22Rv1 (cell line): ENCODE data around the gene DNAJC18.

ENCODE experiments used
- ZFX ChIP-seq: fragments of 450-650 bp; IDR thresholded peaks from 2 replicates; pipeline ENCODE4 v1.6.1; 2017; ENCODE audit warnings: antibody characterized with exemption, borderline replicate concordance
- TF ChIP-seq, protein P1 (sequence below): fragments of 450-650 bp; IDR thresholded peaks from 2 replicates; pipeline ENCODE4 v1.5.1; 2017; ENCODE audit warnings: mild to moderate bottlenecking

DNA sequence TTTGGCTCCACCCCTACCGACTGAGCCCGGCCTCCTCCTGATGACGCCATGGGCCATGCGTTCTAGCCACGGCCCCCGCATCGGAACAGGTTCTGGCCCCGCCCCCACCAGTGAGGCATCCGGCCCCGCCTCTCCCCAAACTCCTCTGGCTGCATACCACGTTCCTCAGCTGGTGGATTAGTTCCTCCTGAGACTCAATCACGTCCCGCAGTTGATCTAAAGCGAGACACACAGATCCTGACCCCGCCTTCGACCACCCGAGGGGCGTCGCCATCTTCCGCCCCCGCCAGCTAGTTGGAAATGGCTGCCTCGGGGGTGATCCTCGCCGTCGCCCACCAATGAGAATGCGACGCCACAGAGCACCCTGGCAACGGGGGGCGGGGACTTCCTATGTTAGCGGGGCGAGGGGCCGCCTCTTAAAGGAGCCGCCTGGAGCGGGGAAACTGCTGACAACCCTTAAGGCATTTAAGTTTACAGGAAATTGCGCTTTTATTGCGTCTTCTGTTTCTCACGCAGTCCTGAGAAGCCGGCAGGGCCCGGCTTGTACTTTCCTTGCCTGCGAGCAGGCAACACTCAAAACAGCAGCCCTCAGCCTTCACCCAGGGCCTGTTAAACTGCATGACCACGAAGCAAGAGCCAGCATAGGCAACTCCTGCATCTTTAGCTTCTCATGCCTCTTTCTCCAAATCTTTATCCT lies 35.4 kb downstream of the DNAJC18 start, which contains the start of gene SPATA24:
- TF ChIP-seq, protein P1, sequence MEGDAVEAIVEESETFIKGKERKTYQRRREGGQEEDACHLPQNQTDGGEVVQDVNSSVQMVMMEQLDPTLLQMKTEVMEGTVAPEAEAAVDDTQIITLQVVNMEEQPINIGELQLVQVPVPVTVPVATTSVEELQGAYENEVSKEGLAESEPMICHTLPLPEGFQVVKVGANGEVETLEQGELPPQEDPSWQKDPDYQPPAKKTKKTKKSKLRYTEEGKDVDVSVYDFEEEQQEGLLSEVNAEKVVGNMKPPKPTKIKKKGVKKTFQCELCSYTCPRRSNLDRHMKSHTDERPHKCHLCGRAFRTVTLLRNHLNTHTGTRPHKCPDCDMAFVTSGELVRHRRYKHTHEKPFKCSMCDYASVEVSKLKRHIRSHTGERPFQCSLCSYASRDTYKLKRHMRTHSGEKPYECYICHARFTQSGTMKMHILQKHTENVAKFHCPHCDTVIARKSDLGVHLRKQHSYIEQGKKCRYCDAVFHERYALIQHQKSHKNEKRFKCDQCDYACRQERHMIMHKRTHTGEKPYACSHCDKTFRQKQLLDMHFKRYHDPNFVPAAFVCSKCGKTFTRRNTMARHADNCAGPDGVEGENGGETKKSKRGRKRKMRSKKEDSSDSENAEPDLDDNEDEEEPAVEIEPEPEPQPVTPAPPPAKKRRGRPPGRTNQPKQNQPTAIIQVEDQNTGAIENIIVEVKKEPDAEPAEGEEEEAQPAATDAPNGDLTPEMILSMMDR = no peak
- no peak for TF ChIP-seq ZFX
